Measurements from ENCODE around the gene COL8A1.

Gene COL8A1

GRCh38 chr3:99753268-99753975, 115.0 kb downstream of the COL8A1 start:
- Histone ChIP-seq H3K4me1 (ENCODE audit: control insufficient read depth, insufficient read depth, low read length) (no peaks in the 10 kb centered on the region), H3K36me3 (ENCODE audit: control insufficient read depth, insufficient read depth, low read length) (no peaks in the 10 kb centered on the region), H3K27me3 (ENCODE audit: control insufficient read depth, insufficient read depth, low read length) (no peaks in the 10 kb centered on the region), H3K4me3 (ENCODE audit: low read depth, low read length) (no peak overlapping the region), H3K9ac (ENCODE audit: low read depth, low read length) (no peak overlapping the region), H3K9me3 (ENCODE audit: control insufficient read depth, insufficient read depth, low read length) (no peaks in the 10 kb centered on the region)

- H3K4me1 ChIP-seq (ENCODE audit: control insufficient read depth, insufficient read depth, low read length), result no peaks in the 10 kb centered on the region
- H3K9ac ChIP-seq (ENCODE audit: low read depth, low read length), result no peak overlapping the region
- no peaks in the 10 kb centered on the region for H3K27me3 ChIP-seq (ENCODE audit: control insufficient read depth, insufficient read depth, low read length)
- H3K36me3 ChIP-seq (ENCODE audit: control insufficient read depth, insufficient read depth, low read length), result no peaks in the 10 kb centered on the region
- no peak overlapping the region for H3K4me3 ChIP-seq (ENCODE audit: low read depth, low read length)
- no peaks in the 10 kb centered on the region for H3K9me3 ChIP-seq (ENCODE audit: control insufficient read depth, insufficient read depth, low read length)
Measured at GRCh38 chr3:99755831-99756230, 117.4 kb downstream of the COL8A1 start.

GRCh38 chr3:99757966-99758365, 119.6 kb downstream of the COL8A1 start:
- H3K27me3 ChIP-seq (ENCODE audit: control insufficient read depth, insufficient read depth, low read length), result no peaks in the 10 kb centered on the region
- no peak overlapping the region for H3K4me3 ChIP-seq (ENCODE audit: low read depth, low read length)
- no peaks in the 10 kb centered on the region for H3K36me3 ChIP-seq (ENCODE audit: control insufficient read depth, insufficient read depth, low read length)
- no peaks in the 10 kb centered on the region for H3K9me3 ChIP-seq (ENCODE audit: control insufficient read depth, insufficient read depth, low read length)
- H3K9ac ChIP-seq (ENCODE audit: low read depth, low read length), result no peak overlapping the region
- no peaks in the 10 kb centered on the region for H3K4me1 ChIP-seq (ENCODE audit: control insufficient read depth, insufficient read depth, low read length)

- no peaks in the 10 kb centered on the region for H3K4me1 ChIP-seq (ENCODE audit: control insufficient read depth, insufficient read depth, low read length)
- H3K9ac ChIP-seq (ENCODE audit: low read depth, low read length), result no peak overlapping the region
- H3K27me3 ChIP-seq (ENCODE audit: control insufficient read depth, insufficient read depth, low read length), result no peaks in the 10 kb centered on the region
- no peak overlapping the region for H3K4me3 ChIP-seq (ENCODE audit: low read depth, low read length)
- no peaks in the 10 kb centered on the region for H3K9me3 ChIP-seq (ENCODE audit: control insufficient read depth, insufficient read depth, low read length)
- no peaks in the 10 kb centered on the region for H3K36me3 ChIP-seq (ENCODE audit: control insufficient read depth, insufficient read depth, low read length)
Measured at GRCh38 chr3:99758502-99759177, 120.2 kb downstream of the COL8A1 start.

GRCh38 chr3:99760031-99760430, 121.6 kb downstream of the COL8A1 start:
- no peaks in the 10 kb centered on the region for H3K9me3 ChIP-seq (ENCODE audit: control insufficient read depth, insufficient read depth, low read length)
- H3K4me3 ChIP-seq (ENCODE audit: low read depth, low read length), result no peak overlapping the region
- no peaks in the 10 kb centered on the region for H3K4me1 ChIP-seq (ENCODE audit: control insufficient read depth, insufficient read depth, low read length)
- no peaks in the 10 kb centered on the region for H3K27me3 ChIP-seq (ENCODE audit: control insufficient read depth, insufficient read depth, low read length)
- H3K9ac ChIP-seq (ENCODE audit: low read depth, low read length), result no peak overlapping the region
- H3K36me3 ChIP-seq (ENCODE audit: control insufficient read depth, insufficient read depth, low read length), result no peaks in the 10 kb centered on the region

GRCh38 chr3:99760629-99761028, 122.2 kb downstream of the COL8A1 start:
- no peak overlapping the region for H3K9ac ChIP-seq (ENCODE audit: low read depth, low read length)
- no peak overlapping the region for H3K4me3 ChIP-seq (ENCODE audit: low read depth, low read length)
- H3K36me3 ChIP-seq (ENCODE audit: control insufficient read depth, insufficient read depth, low read length), result no peaks in the 10 kb centered on the region
- H3K9me3 ChIP-seq (ENCODE audit: control insufficient read depth, insufficient read depth, low read length), result no peaks in the 10 kb centered on the region
- H3K4me1 ChIP-seq (ENCODE audit: control insufficient read depth, insufficient read depth, low read length), result no peaks in the 10 kb centered on the region
- no peaks in the 10 kb centered on the region for H3K27me3 ChIP-seq (ENCODE audit: control insufficient read depth, insufficient read depth, low read length)

GRCh38 chr3:99761415-99762165, 123.2 kb downstream of the COL8A1 start:
- H3K27me3 ChIP-seq (ENCODE audit: control insufficient read depth, insufficient read depth, low read length), result no peaks in the 10 kb centered on the region
- H3K36me3 ChIP-seq (ENCODE audit: control insufficient read depth, insufficient read depth, low read length), result no peaks in the 10 kb centered on the region
- H3K4me3 ChIP-seq (ENCODE audit: low read depth, low read length), result no peak overlapping the region
- no peaks in the 10 kb centered on the region for H3K9me3 ChIP-seq (ENCODE audit: control insufficient read depth, insufficient read depth, low read length)
- H3K4me1 ChIP-seq (ENCODE audit: control insufficient read depth, insufficient read depth, low read length), result no peaks in the 10 kb centered on the region
- H3K9ac ChIP-seq (ENCODE audit: low read depth, low read length), result no peak overlapping the region

GRCh38 chr3:99762901-99763300, 124.5 kb downstream of the COL8A1 start:
- no peaks in the 10 kb centered on the region for H3K4me1 ChIP-seq (ENCODE audit: control insufficient read depth, insufficient read depth, low read length)
- no peaks in the 10 kb centered on the region for H3K36me3 ChIP-seq (ENCODE audit: control insufficient read depth, insufficient read depth, low read length)
- H3K9me3 ChIP-seq (ENCODE audit: control insufficient read depth, insufficient read depth, low read length), result no peaks in the 10 kb centered on the region
- no peak overlapping the region for H3K9ac ChIP-seq (ENCODE audit: low read depth, low read length)
- no peaks in the 10 kb centered on the region for H3K27me3 ChIP-seq (ENCODE audit: control insufficient read depth, insufficient read depth, low read length)
- no peak overlapping the region for H3K4me3 ChIP-seq (ENCODE audit: low read depth, low read length)

GRCh38 chr3:99764377-99764776, 126.0 kb downstream of the COL8A1 start:
- Histone ChIP-seq H3K4me3 (ENCODE audit: low read depth, low read length) (no peak overlapping the region), H3K27me3 (ENCODE audit: control insufficient read depth, insufficient read depth, low read length) (no peaks in the 10 kb centered on the region), H3K9me3 (ENCODE audit: control insufficient read depth, insufficient read depth, low read length) (no peaks in the 10 kb centered on the region), H3K9ac (ENCODE audit: low read depth, low read length) (no peak overlapping the region), H3K4me1 (ENCODE audit: control insufficient read depth, insufficient read depth, low read length) (no peaks in the 10 kb centered on the region), H3K36me3 (ENCODE audit: control insufficient read depth, insufficient read depth, low read length) (no peaks in the 10 kb centered on the region)

- H3K27me3 ChIP-seq (ENCODE audit: control insufficient read depth, insufficient read depth, low read length), result no peaks in the 10 kb centered on the region
- no peak overlapping the region for H3K4me3 ChIP-seq (ENCODE audit: low read depth, low read length)
- no peaks in the 10 kb centered on the region for H3K4me1 ChIP-seq (ENCODE audit: control insufficient read depth, insufficient read depth, low read length)
- no peak overlapping the region for H3K9ac ChIP-seq (ENCODE audit: low read depth, low read length)
- no peaks in the 10 kb centered on the region for H3K9me3 ChIP-seq (ENCODE audit: control insufficient read depth, insufficient read depth, low read length)
- H3K36me3 ChIP-seq (ENCODE audit: control insufficient read depth, insufficient read depth, low read length), result no peaks in the 10 kb centered on the region
Measured at GRCh38 chr3:99765042-99765942, 126.9 kb downstream of the COL8A1 start.

- no peaks in the 10 kb centered on the region for H3K36me3 ChIP-seq (ENCODE audit: control insufficient read depth, insufficient read depth, low read length)
- peaks cover 2% of the 10 kb centered on the region for H3K4me1 ChIP-seq (ENCODE audit: control insufficient read depth, insufficient read depth, low read length)
- H3K27me3 ChIP-seq (ENCODE audit: control insufficient read depth, insufficient read depth, low read length), result no peaks in the 10 kb centered on the region
- no peak overlapping the region for H3K9ac ChIP-seq (ENCODE audit: low read depth, low read length)
- H3K9me3 ChIP-seq (ENCODE audit: control insufficient read depth, insufficient read depth, low read length), result no peaks in the 10 kb centered on the region
- no peak overlapping the region for H3K4me3 ChIP-seq (ENCODE audit: low read depth, low read length)
Measured at GRCh38 chr3:99767291-99767690, 128.9 kb downstream of the COL8A1 start.

Measured in iPS-15b (cell line).